ENCODE results near the gene RBM3.

RBM3 gene

GRCh38 chrX:48592971-48593370 lies 18.7 kb downstream of the RBM3 start:
- no peak overlapping the region for H3K4me3 ChIP-seq (ENCODE audit: low read depth in 1 of 2, low read length in 2 of 2)
- H3K4me2 ChIP-seq (ENCODE audit: insufficient read depth, low read length) = no peak overlapping the region
- DNase-seq (no peak), ATAC-seq (ENCODE audit: insufficient read depth, low read depth) (no peak)
- H2AFZ ChIP-seq (ENCODE audit: low read depth, low read length) = no peak overlapping the region
- H3K79me2 ChIP-seq (ENCODE audit: insufficient read depth, low read length) = no peaks in the 10 kb centered on the region
- H3K36me3 ChIP-seq (ENCODE audit: insufficient read depth, low read length) = peaks cover 2% of the 10 kb centered on the region; the same call in 1 of the 2 replicates
- no peaks in the 10 kb centered on the region for H3K27me3 ChIP-seq (ENCODE audit: insufficient read depth, low read length, poor library complexity)
- TF ChIP-seq CTCF (IDR thresholded peaks at IDR 0.05; ENCODE audit: borderline replicate concordance, extremely low read depth, low read length, poor library complexity, severe bottlenecking) (no peak), EZH2 (IDR thresholded peaks at IDR 0.05; ENCODE audit: borderline replicate concordance, low read depth, low read length, severe bottlenecking) (no peak)
- H3K9me3 ChIP-seq (ENCODE audit: insufficient read depth, low read length, severe bottlenecking) = no peaks in the 10 kb centered on the region
- no peak overlapping the region for H3K27ac ChIP-seq (ENCODE audit: low read length)
- H3K4me1 ChIP-seq (ENCODE audit: insufficient read depth, low read length) = peaks cover 14% of the 10 kb centered on the region
- no peaks in the 10 kb centered on the region for H4K20me1 ChIP-seq (ENCODE audit: insufficient read depth, low read length)
- no peak overlapping the region for H3K9ac ChIP-seq (ENCODE audit: low read depth, low read length)

DNA sequence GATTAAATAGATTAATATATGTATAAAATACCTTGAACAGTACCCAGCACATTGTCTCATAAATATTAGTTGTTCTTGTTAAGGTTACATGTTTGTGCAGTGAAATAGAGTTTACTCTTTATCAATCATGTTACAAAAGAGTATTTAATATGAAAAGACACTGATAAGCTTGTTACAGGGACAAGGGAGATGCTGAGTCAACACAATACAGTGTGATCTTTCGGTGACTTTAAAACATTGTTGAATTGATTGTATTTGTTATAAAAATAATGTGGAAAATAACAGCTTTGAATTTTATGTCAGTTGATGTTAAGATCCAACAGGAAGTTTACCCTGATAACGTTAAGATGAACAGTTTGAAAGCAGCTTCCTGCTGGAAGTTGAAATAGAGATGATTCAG lies 21.6 kb downstream of the RBM3 start:
- Histone ChIP-seq H3K9me3 (ENCODE audit: insufficient read depth, low read length, severe bottlenecking) (no peaks in the 10 kb centered on the region), H3K79me2 (ENCODE audit: insufficient read depth, low read length) (peaks cover 5% of the 10 kb centered on the region), H2AFZ (ENCODE audit: low read depth, low read length) (peak overlapping the region; percentile 49; the same call in 1 of the 2 replicates), H3K9ac (ENCODE audit: low read depth, low read length) (no peak overlapping the region), H3K4me2 (ENCODE audit: insufficient read depth, low read length) (no peak overlapping the region), H3K27ac (ENCODE audit: low read length) (no peak overlapping the region), H3K4me3 (ENCODE audit: low read depth in 1 of 2, low read length in 2 of 2) (no peak overlapping the region), H3K4me1 (ENCODE audit: insufficient read depth, low read length) (peaks cover 24% of the 10 kb centered on the region), H4K20me1 (ENCODE audit: insufficient read depth, low read length) (no peaks in the 10 kb centered on the region), H3K27me3 (ENCODE audit: insufficient read depth, low read length, poor library complexity) (no peaks in the 10 kb centered on the region), H3K36me3 (ENCODE audit: insufficient read depth, low read length) (peaks cover 24% of the 10 kb centered on the region)
- TF ChIP-seq EZH2 (IDR thresholded peaks at IDR 0.05; ENCODE audit: borderline replicate concordance, low read depth, low read length, severe bottlenecking) (no peak), CTCF (IDR thresholded peaks at IDR 0.05; ENCODE audit: borderline replicate concordance, extremely low read depth, low read length, poor library complexity, severe bottlenecking) (no peak)
- DNase-seq (no peak), ATAC-seq (ENCODE audit: insufficient read depth, low read depth) (no peak)

GRCh38 chrX:48597353-48598264 lies 23.3 kb downstream of the RBM3 start, which contains the start of gene WDR13:
WDR13 (plus strand) TSS chrX:48597492; CDS start chrX:48597997, 505 bp downstream.
- Histone ChIP-seq H2AFZ (ENCODE audit: low read depth, low read length) (peak within 1 kb of the TSS; percentile 90), H3K27ac (ENCODE audit: low read length) (peak within 1 kb of the TSS; percentile 99), H4K20me1 (ENCODE audit: insufficient read depth, low read length) (no peaks in the 10 kb centered on the region), H3K4me3 (ENCODE audit: low read depth in 1 of 2, low read length in 2 of 2) (peak within 1 kb of the TSS; percentile 84 to 99; a peak in 3 of 4 replicates), H3K27me3 (ENCODE audit: insufficient read depth, low read length, poor library complexity) (no peaks in the 10 kb centered on the region), H3K36me3 (ENCODE audit: insufficient read depth, low read length) (peaks cover 24% of the 10 kb centered on the region), H3K4me1 (ENCODE audit: insufficient read depth, low read length) (peaks cover 24% of the 10 kb centered on the region), H3K4me2 (ENCODE audit: insufficient read depth, low read length) (peak within 1 kb of the TSS; percentile 86), H3K9me3 (ENCODE audit: insufficient read depth, low read length, severe bottlenecking) (no peaks in the 10 kb centered on the region), H3K79me2 (ENCODE audit: insufficient read depth, low read length) (peaks cover 5% of the 10 kb centered on the region), H3K9ac (ENCODE audit: low read depth, low read length) (peak within 1 kb of the TSS; percentile 92)
- ATAC-seq (ENCODE audit: insufficient read depth, low read depth) (peak; percentile 83), DNase-seq (peak; percentile 90)
- TF ChIP-seq CTCF (IDR thresholded peaks at IDR 0.05; ENCODE audit: borderline replicate concordance, extremely low read depth, low read length, poor library complexity, severe bottlenecking) = no peak
- TF ChIP-seq EZH2 (IDR thresholded peaks at IDR 0.05; ENCODE audit: borderline replicate concordance, low read depth, low read length, severe bottlenecking) = no peak

All from DND-41 (cell line).